Measurements from ENCODE around the gene GMDS.

The GMDS gene

GRCh38 chr6:2037237-2037926 lies 208.0 kb downstream of the GMDS start:
- DNase-seq (ENCODE audit: low read depth, low spot score), result peak; percentile 40

- DNase-seq (ENCODE audit: low read depth, low spot score), result no peak
These were observed 208.7 kb downstream of the GMDS start for GRCh38 chr6:2036710-2037023.

GRCh38 chr6:2035826-2036709 lies 209.3 kb downstream of the GMDS start:
- no peak for DNase-seq (ENCODE audit: low read depth, low spot score)

GRCh38 chr6:2035046-2035445 lies 210.4 kb downstream of the GMDS start:
- DNase-seq (ENCODE audit: low read depth, low spot score), result no peak

GRCh38 chr6:2034256-2034655 lies 211.1 kb downstream of the GMDS start:
- no peak for DNase-seq (ENCODE audit: low read depth, low spot score)

GRCh38 chr6:2033544-2033943 lies 211.9 kb downstream of the GMDS start:
- no peak for DNase-seq (ENCODE audit: low read depth, low spot score)

- DNase-seq (ENCODE audit: low read depth, low spot score), result no peak
These were observed 214.6 kb downstream of the GMDS start for GRCh38 chr6:2030682-2031244.

GRCh38 chr6:2029952-2030351 lies 215.5 kb downstream of the GMDS start:
- DNase-seq (ENCODE audit: low read depth, low spot score), result no peak

GRCh38 chr6:2029130-2029794 lies 216.1 kb downstream of the GMDS start:
- DNase-seq (ENCODE audit: low read depth, low spot score), result no peak

GRCh38 chr6:2028457-2029038 lies 216.9 kb downstream of the GMDS start:
- DNase-seq (ENCODE audit: low read depth, low spot score), result no peak

- DNase-seq (ENCODE audit: low read depth, low spot score), result peak; percentile 14
These were observed 219.3 kb downstream of the GMDS start for GRCh38 chr6:2026133-2026532.

- peak; percentile 67 for DNase-seq (ENCODE audit: low read depth, low spot score)
These were observed 223.7 kb downstream of the GMDS start for GRCh38 chr6:2021713-2022125.

- peak; percentile 22 for DNase-seq (ENCODE audit: low read depth, low spot score)
These were observed 224.5 kb downstream of the GMDS start for GRCh38 chr6:2020909-2021308.

- DNase-seq (ENCODE audit: low read depth, low spot score), result no peak
These were observed 226.4 kb downstream of the GMDS start for GRCh38 chr6:2019051-2019450.

- DNase-seq (ENCODE audit: low read depth, low spot score), result no peak
These were observed 229.4 kb downstream of the GMDS start for GRCh38 chr6:2016040-2016439.

GRCh38 chr6:2008383-2008976 lies 236.9 kb downstream of the GMDS start:
- no peak for DNase-seq (ENCODE audit: low read depth, low spot score)

GRCh38 chr6:2007165-2007564 lies 238.2 kb downstream of the GMDS start:
- DNase-seq (ENCODE audit: low read depth, low spot score), result no peak

GRCh38 chr6:2004888-2005287 lies 240.5 kb downstream of the GMDS start:
- no peak for DNase-seq (ENCODE audit: low read depth, low spot score)

GRCh38 chr6:2000962-2001361 lies 244.4 kb downstream of the GMDS start:
- DNase-seq (ENCODE audit: low read depth, low spot score), result no peak

- no peak for DNase-seq (ENCODE audit: low read depth, low spot score)
These were observed 247.7 kb downstream of the GMDS start for GRCh38 chr6:1997702-1998101.

- peak; percentile 30 for DNase-seq (ENCODE audit: low read depth, low spot score)
These were observed 249.8 kb downstream of the GMDS start for GRCh38 chr6:1995636-1996035.

All from astrocyte of the hippocampus (primary cell).